H9 (cell line): Measurements from ENCODE around the gene FHIT. TPM values are rescaled to one million over a fixed set of nuclear protein-coding genes. Genes with fewer than 3 reads are reported as not detected.

Experiments
- DNase-seq: peaks from one replicate; pipeline ENCODE4 v3.0.0-alpha.2; 2017
- H2AFZ ChIP-seq: one replicate; pipeline ENCODE4 v1.6.1; 2013; ENCODE audit warnings: mild to moderate bottlenecking, low read length, control low read depth, moderate library complexity
- H2AK5ac ChIP-seq: 2 replicates; pipeline ENCODE4 v1.6.1; 2013; ENCODE audit warnings: low read length, control low read depth, mixed read lengths; ENCODE audit not compliant: insufficient read length
- H2BK120ac ChIP-seq: one replicate; pipeline ENCODE4 v1.6.1; 2013; ENCODE audit warnings: low read depth, mild to moderate bottlenecking, low read length, control low read depth, inconsistent platforms; ENCODE audit not compliant: poor library complexity, severe bottlenecking
- H2BK12ac ChIP-seq: 2 replicates; pipeline ENCODE4 v1.6.1; 2013; ENCODE audit warnings: low read length, control low read depth, mixed read lengths, low read depth; ENCODE audit not compliant: insufficient read length
- H2BK15ac ChIP-seq: 2 replicates; pipeline ENCODE4 v1.6.1; 2013; ENCODE audit warnings: low read depth, low read length, control low read depth
- H2BK20ac ChIP-seq: one replicate; pipeline ENCODE4 v1.6.1; 2013; ENCODE audit warnings: low read depth, mild to moderate bottlenecking, low read length, control low read depth, inconsistent platforms; ENCODE audit not compliant: poor library complexity, severe bottlenecking
- H2BK5ac ChIP-seq: 2 replicates; pipeline ENCODE4 v1.6.1; 2013; ENCODE audit warnings: low read length, control low read depth, mixed read lengths; ENCODE audit not compliant: insufficient read length
- H3K14ac ChIP-seq: 2 replicates; pipeline ENCODE4 v1.6.1; 2013; ENCODE audit warnings: low read length, control low read depth; ENCODE audit not compliant: insufficient read depth
- H3K18ac ChIP-seq: 2 replicates; pipeline ENCODE4 v1.6.1; 2013; ENCODE audit warnings: low read depth, mild to moderate bottlenecking, mixed read lengths, low read length, control low read depth; ENCODE audit not compliant: insufficient read length
- H3K23ac ChIP-seq: 2 replicates; pipeline ENCODE4 v1.6.1; 2013; ENCODE audit warnings: low read length, control low read depth, mixed read lengths, low read depth; ENCODE audit not compliant: insufficient read length
- H3K23me2 ChIP-seq: 2 replicates; pipeline ENCODE4 v1.6.1; 2013; ENCODE audit warnings: low read depth, mild to moderate bottlenecking, mixed read lengths, low read length, control low read depth; ENCODE audit not compliant: insufficient read length, poor library complexity, severe bottlenecking
- H3K27ac ChIP-seq: 2 replicates; pipeline ENCODE4 v1.5.1; 2013; ENCODE audit warnings: low read length, control low read depth, mixed read lengths, low read depth; ENCODE audit not compliant: insufficient read length
- H3K27me3 ChIP-seq: 2 replicates; pipeline ENCODE4 v1.6.1; 2013; ENCODE audit warnings: low read length, control low read depth, inconsistent platforms; ENCODE audit not compliant: insufficient read depth
- H3K4ac ChIP-seq: 2 replicates; pipeline ENCODE4 v1.6.1; 2013; ENCODE audit warnings: low read depth, mild to moderate bottlenecking, control low read depth, inconsistent platforms, low read length, moderate library complexity
- H3K4me1 ChIP-seq: 2 replicates; pipeline ENCODE4 v1.6.1; 2013; ENCODE audit warnings: low read length, control low read depth, inconsistent platforms; ENCODE audit not compliant: insufficient read depth
- H3K4me2 ChIP-seq: 2 replicates; pipeline ENCODE4 v1.6.1; 2013; ENCODE audit warnings: low read length, control low read depth, mixed read lengths; ENCODE audit not compliant: insufficient read length, insufficient read depth
- H3K56ac ChIP-seq: 2 replicates; pipeline ENCODE4 v1.6.1; 2013; ENCODE audit warnings: low read depth, mild to moderate bottlenecking, mixed read lengths, low read length, control low read depth; ENCODE audit not compliant: insufficient read length
- H3K79me1 ChIP-seq: 2 replicates; pipeline ENCODE4 v1.6.1; 2013; ENCODE audit warnings: low read depth, mild to moderate bottlenecking, moderate library complexity, low read length, control low read depth, inconsistent platforms; ENCODE audit not compliant: insufficient read depth, poor library complexity, severe bottlenecking
- H3K79me2 ChIP-seq: 2 replicates; pipeline ENCODE4 v1.6.1; 2013; ENCODE audit warnings: low read length, control low read depth, inconsistent platforms; ENCODE audit not compliant: insufficient read depth
- H3K9ac ChIP-seq: 2 replicates; pipeline ENCODE4 v1.6.1; 2013; ENCODE audit warnings: low read length, control low read depth, mixed read lengths; ENCODE audit not compliant: insufficient read length; ENCODE audit errors: extremely low read depth
- H3K9me3 ChIP-seq: one replicate; pipeline ENCODE4 v1.6.1; 2013; ENCODE audit warnings: low read depth, low read length, inconsistent platforms; ENCODE audit not compliant: control insufficient read depth
- H3T11ph ChIP-seq: one replicate; pipeline ENCODE4 v1.6.1; 2013; ENCODE audit warnings: mild to moderate bottlenecking, low read length, control low read depth, inconsistent platforms
- H4K20me1 ChIP-seq: one replicate; pipeline ENCODE4 v1.6.1; 2013; ENCODE audit not compliant: control insufficient read depth, insufficient read length, insufficient read depth
- H4K5ac ChIP-seq: 2 replicates; pipeline ENCODE4 v1.6.1; 2013; ENCODE audit warnings: low read depth, mild to moderate bottlenecking, mixed read lengths, low read length, control low read depth; ENCODE audit not compliant: insufficient read length
- H4K8ac ChIP-seq: replicated peaks from 2 replicates; pipeline ENCODE4 v1.6.1; 2013; ENCODE audit warnings: low read length, control low read depth, mixed read lengths, low read depth; ENCODE audit not compliant: insufficient read length
- H4K91ac ChIP-seq: 2 replicates; pipeline ENCODE4 v1.6.1; 2013; ENCODE audit warnings: low read depth, mild to moderate bottlenecking, moderate library complexity, mixed read lengths, low read length, control low read depth; ENCODE audit not compliant: insufficient read length
- H3K27ac Mint-ChIP-seq, 3 experiments: 2 replicates in 2 of 3; 3 replicates in 1 of 3; pipeline ENCODE4 v1.8.0; 2020 to 2021; ENCODE audit warnings: mixed read lengths in 3 of 3, mild to moderate bottlenecking in 1 of 3, moderate library complexity in 1 of 3
- H3K27me3 Mint-ChIP-seq: 2 replicates; pipeline ENCODE4 v1.8.0; 2021; ENCODE audit warnings: low read depth, mild to moderate bottlenecking, moderate library complexity, mixed read lengths
- H3K36me3 Mint-ChIP-seq, 3 experiments: 2 replicates in 2 of 3; 3 replicates in 1 of 3; pipeline ENCODE4 v1.8.0; 2020 to 2021; ENCODE audit warnings: low read depth in 3 of 3, mixed read lengths in 3 of 3; ENCODE audit not compliant: insufficient read depth in 1 of 3
- H3K4me1 Mint-ChIP-seq, 2 experiments: 2 replicates each; pipeline ENCODE4 v1.8.0; 2020; ENCODE audit warnings: mixed read lengths in 2 of 2
- H3K4me3 Mint-ChIP-seq, 2 experiments: 2 replicates in 1 of 2; 3 replicates in 1 of 2; pipeline ENCODE4 v1.8.0; 2020 to 2021; ENCODE audit warnings: mild to moderate bottlenecking in 2 of 2, mixed read lengths in 2 of 2, moderate library complexity in 1 of 2
- H3K9me3 Mint-ChIP-seq, 2 experiments: 2 replicates in 1 of 2; 3 replicates in 1 of 2; pipeline ENCODE4 v1.8.0; 2020; ENCODE audit warnings: mild to moderate bottlenecking in 2 of 2, mixed read lengths in 2 of 2, moderate library complexity in 1 of 2
- CTCF ChIP-seq: fragments of 200-600 bp; sonication (generic); conservative IDR thresholded peaks from 3 replicates; pipeline ENCODE4 v1.8.0; 2021; ENCODE audit warnings: antibody characterized with exemption, mild to moderate bottlenecking
- WGBS: extraction: QIAGEN DNeasy Blood & Tissue Kit; methylation state at CpG from one replicate; pipeline ENCODE4 v1.1.7; 2013; ENCODE audit warnings: missing lambda C conversion rate, low lambda C conversion rate, mixed read lengths; ENCODE audit not compliant: insufficient read length; ENCODE audit errors: extremely low coverage; 5-methylcytosine and 5-hydroxymethylcytosine counted together
- total RNA-seq: library from RNA; stranded (reverse); gene quantifications from 2 replicates; pipeline ENCODE4 v1.2.1, GENCODE V29; 2021

FHIT gene
- total RNA-seq, 1 experiment from 2014 or later, result 3.0 TPM

GRCh38 chr3:59982510-59982909, 1268.7 kb downstream of the FHIT start:
- H4K8ac ChIP-seq, result no peak overlapping the region
- no peak overlapping the region for H3K18ac ChIP-seq
- no peaks in the 10 kb centered on the region for H3K27me3 Mint-ChIP-seq
- no peak overlapping the region for H3K27ac Mint-ChIP-seq
- H3K4ac ChIP-seq, result no peak overlapping the region
- no peak overlapping the region for H2BK12ac ChIP-seq
- no CpG with 5 or more reads among the region's 3 CpGs for WGBS
- no peak for TF ChIP-seq CTCF
- H4K91ac ChIP-seq, result no peak overlapping the region
- H3K9me3 ChIP-seq, result no peaks in the 10 kb centered on the region
- H3K79me1 ChIP-seq, result no peaks in the 10 kb centered on the region
- H3K23ac ChIP-seq, result no peak overlapping the region
- no peak overlapping the region for H2BK20ac ChIP-seq
- no peak overlapping the region for H3K9ac ChIP-seq
- no peak overlapping the region for H3K14ac ChIP-seq
- no peaks in the 10 kb centered on the region for H4K20me1 ChIP-seq
- H3K4me2 ChIP-seq, result no peak overlapping the region
- no peak overlapping the region for H4K5ac ChIP-seq
- H3K27me3 ChIP-seq, result no peaks in the 10 kb centered on the region
- no peaks in the 10 kb centered on the region; a peak in 1 of 7 replicates for H3K36me3 Mint-ChIP-seq
- no peak overlapping the region for H2BK5ac ChIP-seq
- H3K27ac ChIP-seq, result no peak overlapping the region
- H3K79me2 ChIP-seq, result no peaks in the 10 kb centered on the region
- H3K4me3 Mint-ChIP-seq, result no peak overlapping the region
- no peak overlapping the region for H2BK15ac ChIP-seq
- no peaks in the 10 kb centered on the region for H3K4me1 ChIP-seq
- H2AK5ac ChIP-seq, result no peak overlapping the region
- no peak overlapping the region for H3T11ph ChIP-seq
- H2AFZ ChIP-seq, result no peak overlapping the region
- H2BK120ac ChIP-seq, result no peak overlapping the region
- no peak for DNase-seq
- H3K9me3 Mint-ChIP-seq, result no peaks in the 10 kb centered on the region
- no peaks in the 10 kb centered on the region for H3K4me1 Mint-ChIP-seq
- no peaks in the 10 kb centered on the region for H3K23me2 ChIP-seq
- no peak overlapping the region for H3K56ac ChIP-seq
